HepG2 (cell line): ENCODE measurements around the gene CEACAM18.

Experiments used
- CHD4 ChIP-seq: fragments of 200-600 bp; sonication (generic); IDR thresholded peaks from 2 replicates; pipeline ENCODE4 v1.7.0; 2017; ENCODE audit warnings: mild to moderate bottlenecking, low read length, borderline replicate concordance
- MXI1 ChIP-seq: IDR thresholded peaks from 3 replicates; pipeline ENCODE4 v1.6.1; 2012; ENCODE audit warnings: low read depth, low read length, inconsistent platforms, borderline replicate concordance

DNA sequence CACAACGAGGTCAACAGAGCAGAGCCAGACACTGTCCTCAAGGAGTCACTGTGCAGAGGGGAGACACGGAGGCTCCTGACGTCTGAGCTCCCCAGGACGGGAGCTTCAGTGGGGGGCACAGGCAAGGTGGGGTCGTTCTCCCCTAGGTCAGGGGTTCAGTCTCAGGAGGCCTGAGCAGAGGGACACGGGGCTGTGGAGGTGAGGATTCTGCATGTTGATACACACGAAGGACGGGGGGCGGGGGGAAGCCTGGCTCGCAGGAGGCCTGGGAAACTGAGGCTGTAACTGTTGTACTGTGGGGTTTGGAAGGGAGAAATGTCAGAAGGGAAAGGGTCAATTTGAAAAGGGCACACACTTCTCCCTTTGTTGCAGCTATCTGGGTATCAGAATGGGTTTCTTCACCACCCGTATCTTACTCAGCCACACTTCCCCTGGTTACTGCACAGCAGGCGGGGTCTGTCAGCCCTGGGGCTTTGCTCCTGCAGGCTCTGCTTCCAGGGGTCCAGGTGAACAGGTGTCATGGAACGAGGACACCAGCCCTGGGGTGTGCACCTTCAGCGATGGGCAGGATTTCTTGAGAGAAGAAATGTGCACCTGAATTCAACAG is 19.3 kb upstream of the CEACAM18 start:
- TF ChIP-seq MXI1 (no peak), CHD4 (no peak)
